H1 (cell line): Measurements from ENCODE around the gene BRD3OS. TPM values are rescaled to one million over a fixed set of nuclear protein-coding genes. Genes with fewer than 3 reads are reported as not detected.

Experiments
- BACH1 ChIP-seq: IDR thresholded peaks from 2 replicates; pipeline ENCODE4 v1.6.1; 2012; ENCODE audit warnings: low read length, improper control_type of control experiment
- CBX5 ChIP-seq: fragments of 300-800, 300-1000 bp; sonication (generic); IDR thresholded peaks from 2 replicates; pipeline ENCODE4 v1.7.1; 2016; ENCODE audit warnings: antibody characterized with exemption, low read length, low read depth
- CBX8 ChIP-seq: fragments of 300-800, 300-1000 bp; sonication (generic); IDR thresholded peaks from 2 replicates; pipeline ENCODE4 v1.7.1; 2016; ENCODE audit warnings: low read depth, low read length, borderline replicate concordance
- CHD7 ChIP-seq: fragments of 300-600 bp; sonication (generic); IDR thresholded peaks from 2 replicates; pipeline ENCODE4 v1.7.1; 2012; ENCODE audit warnings: low read length, moderate library complexity, mild to moderate bottlenecking, inconsistent platforms; ENCODE audit not compliant: insufficient replicate concordance
- FOSL1 ChIP-seq: IDR thresholded peaks from 2 replicates; pipeline ENCODE4 v1.6.1; 2011; ENCODE audit warnings: mild to moderate bottlenecking, low read depth, low read length, moderate library complexity; ENCODE audit not compliant: insufficient read depth
- NANOG ChIP-seq: IDR thresholded peaks from 2 replicates; pipeline ENCODE4 v1.6.1; 2011; ENCODE audit warnings: low read length, low read depth, mild to moderate bottlenecking, inconsistent platforms; ENCODE audit not compliant: insufficient read depth, poor library complexity, severe bottlenecking
- TEAD4 ChIP-seq: IDR thresholded peaks from 2 replicates; pipeline ENCODE4 v1.6.1; 2012; ENCODE audit warnings: low read depth, low read length, inconsistent platforms, mixed read lengths
- polyA plus RNA-seq, 7 experiments: library from polyadenylated mRNA; depleted of rRNA in 3 of 7; stranded (reverse) in 5 of 7; unstranded in 2 of 7; fragments of >200 nt in 5 of 7; fragments of 200-250 nt in 2 of 7; gene quantifications; 1 replicate in 5 of 7; 2 replicates in 1 of 7; 4 replicates in 1 of 7; pipeline versions ENCODE4 v1.2.1 to v1.2.3, GENCODE V29; 2011 to 2013; ENCODE audit warnings: missing spikeins in 2 of 7, mixed read lengths in 2 of 7
- total RNA-seq: library from RNA; stranded (reverse); fragmentation: NEBNext Ultra II Directional; extraction: Animal tissue kit (Norgen Biotek cat#: 25700); gene quantifications from 2 replicates; pipeline ENCODE4 v1.2.1, GENCODE V29; 2021

Gene BRD3OS
- total and polyA plus RNA-seq, 2 of the 8 experiments (the other 6 are each of a cell fraction or from before 2014, with no cell fraction given) = 12.7 to 20.2 TPM

GRCh38 chr9:134071149-134071548, 45.9 kb downstream of the BRD3OS start (continued):
- TF ChIP-seq CHD7 = no peak
- no peak for TF ChIP-seq NANOG
- TF ChIP-seq CBX8 = no peak
- TF ChIP-seq BACH1 = no peak
- no peak for TF ChIP-seq CBX5
- TF ChIP-seq FOSL1 = no peak
- TF ChIP-seq TEAD4 = no peak
